Vagina (tissue), 2 donors: Measurements from ENCODE around the gene LCLAT1. TPM values are rescaled to one million over a fixed set of nuclear protein-coding genes. Genes with fewer than 3 reads are reported as not detected.

Experiments
- DNase-seq, 2 donors: peaks; one replicate each; pipeline ENCODE4 v3.0.0-alpha.2; 2017; ENCODE audit errors: extremely low spot score in 2 of 2
- H3K27ac ChIP-seq: fragments of 200-600 bp; sonication (generic); one replicate; pipeline ENCODE4 v1.5.1; 2019
- H3K27me3 ChIP-seq: fragments of 200-600 bp; sonication (generic); one replicate; pipeline ENCODE4 v1.5.1; 2019
- H3K36me3 ChIP-seq, 2 donors: fragments of 200-600 bp; sonication (generic); one replicate each; pipeline ENCODE4 v1.5.1; 2017 to 2019
- H3K4me1 ChIP-seq: fragments of 200-600 bp; sonication (generic); one replicate; pipeline ENCODE4 v1.5.1; 2019
- H3K4me3 ChIP-seq, 2 donors: fragments of 200-600 bp; sonication (generic); 1 replicate in 1 of 2; 2 replicates in 1 of 2; pipeline ENCODE4 v1.5.1; 2016 to 2019
- H3K9me3 ChIP-seq: fragments of 200-600 bp; sonication (generic); one replicate; pipeline ENCODE4 v1.5.1; 2019
- POLR2A ChIP-seq, 2 donors: fragments of 450-650 bp; IDR thresholded peaks; one replicate each; pipeline ENCODE4 v1.6.1; 2017; ENCODE audit warnings: antibody characterized with exemption in 2 of 2, mild to moderate bottlenecking in 2 of 2, moderate library complexity in 2 of 2
- POLR2AphosphoS5 ChIP-seq, 2 donors: sonication (generic); formaldehyde crosslinking; IDR thresholded peaks; one replicate each; pipeline ENCODE4 v1.9.0; 2017; ENCODE audit warnings: antibody characterized with exemption in 2 of 2, mild to moderate bottlenecking in 2 of 2, low read depth in 1 of 2; ENCODE audit not compliant: insufficient read depth in 1 of 2
- intact Hi-C: fragments of 100-400 bp; cut with DNase I; formaldehyde crosslinking; loops from one replicate; pipeline ENCODE4 v1.15.1; 2023
- total RNA-seq: library from RNA; depleted of rRNA; stranded (reverse); fragments of >200 nt; gene quantifications from one replicate; pipeline ENCODE4 v1.2.3, GENCODE V29; 2016
- TF ChIP-seq, protein P1 (sequence below), 3 experiments: fragments of 450-650 bp in 2 of 3; fragments of 200-600 bp in 1 of 3; sonication (generic) in 1 of 3; IDR thresholded peaks; one replicate each; pipeline ENCODE4 v1.5.1; 2017 to 2019; ENCODE audit warnings: antibody characterized with exemption in 3 of 3, mild to moderate bottlenecking in 2 of 3, moderate library complexity in 2 of 3

The LCLAT1 gene
- total RNA-seq, 1 donor from 2014 or later = 19.6 TPM

DNA sequence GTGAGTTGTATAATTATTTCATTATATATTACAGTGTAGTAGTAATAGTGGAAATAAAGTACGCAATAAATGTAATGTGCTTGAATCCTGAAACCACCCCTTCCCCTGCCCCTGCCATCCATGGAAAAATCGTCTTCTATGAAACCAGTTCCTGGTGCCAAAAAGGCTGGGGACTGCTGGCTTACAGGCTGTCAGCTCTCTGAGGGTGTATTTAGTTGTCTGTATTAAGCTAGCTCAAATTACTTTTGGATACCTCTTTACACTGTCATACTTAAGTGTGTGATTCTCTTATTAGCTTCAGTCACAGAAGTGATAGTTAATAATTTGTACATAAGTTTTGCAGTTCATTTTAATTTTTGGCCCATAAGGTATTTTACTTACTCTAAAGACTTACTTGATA lies 29.6 kb downstream of the LCLAT1 start:
- intact Hi-C loops = no loop called here
- TF ChIP-seq, protein P1, sequence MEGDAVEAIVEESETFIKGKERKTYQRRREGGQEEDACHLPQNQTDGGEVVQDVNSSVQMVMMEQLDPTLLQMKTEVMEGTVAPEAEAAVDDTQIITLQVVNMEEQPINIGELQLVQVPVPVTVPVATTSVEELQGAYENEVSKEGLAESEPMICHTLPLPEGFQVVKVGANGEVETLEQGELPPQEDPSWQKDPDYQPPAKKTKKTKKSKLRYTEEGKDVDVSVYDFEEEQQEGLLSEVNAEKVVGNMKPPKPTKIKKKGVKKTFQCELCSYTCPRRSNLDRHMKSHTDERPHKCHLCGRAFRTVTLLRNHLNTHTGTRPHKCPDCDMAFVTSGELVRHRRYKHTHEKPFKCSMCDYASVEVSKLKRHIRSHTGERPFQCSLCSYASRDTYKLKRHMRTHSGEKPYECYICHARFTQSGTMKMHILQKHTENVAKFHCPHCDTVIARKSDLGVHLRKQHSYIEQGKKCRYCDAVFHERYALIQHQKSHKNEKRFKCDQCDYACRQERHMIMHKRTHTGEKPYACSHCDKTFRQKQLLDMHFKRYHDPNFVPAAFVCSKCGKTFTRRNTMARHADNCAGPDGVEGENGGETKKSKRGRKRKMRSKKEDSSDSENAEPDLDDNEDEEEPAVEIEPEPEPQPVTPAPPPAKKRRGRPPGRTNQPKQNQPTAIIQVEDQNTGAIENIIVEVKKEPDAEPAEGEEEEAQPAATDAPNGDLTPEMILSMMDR (IDR thresholded peaks at IDR 0.05) = no peak
- no peak for TF ChIP-seq POLR2A (IDR thresholded peaks at IDR 0.05)
- no peak for TF ChIP-seq POLR2AphosphoS5 (IDR thresholded peaks at IDR 0.05; ENCODE audit: insufficient read depth in 1 of 2, low read depth in 1 of 2)
- Histone ChIP-seq H3K27ac (no peak overlapping the region), H3K36me3 (no peaks in the 10 kb centered on the region), H3K9me3 (no peaks in the 10 kb centered on the region), H3K27me3 (no peaks in the 10 kb centered on the region), H3K4me1 (peaks cover 14% of the 10 kb centered on the region), H3K4me3 (no peak overlapping the region)
- DNase-seq = no peak

DNA sequence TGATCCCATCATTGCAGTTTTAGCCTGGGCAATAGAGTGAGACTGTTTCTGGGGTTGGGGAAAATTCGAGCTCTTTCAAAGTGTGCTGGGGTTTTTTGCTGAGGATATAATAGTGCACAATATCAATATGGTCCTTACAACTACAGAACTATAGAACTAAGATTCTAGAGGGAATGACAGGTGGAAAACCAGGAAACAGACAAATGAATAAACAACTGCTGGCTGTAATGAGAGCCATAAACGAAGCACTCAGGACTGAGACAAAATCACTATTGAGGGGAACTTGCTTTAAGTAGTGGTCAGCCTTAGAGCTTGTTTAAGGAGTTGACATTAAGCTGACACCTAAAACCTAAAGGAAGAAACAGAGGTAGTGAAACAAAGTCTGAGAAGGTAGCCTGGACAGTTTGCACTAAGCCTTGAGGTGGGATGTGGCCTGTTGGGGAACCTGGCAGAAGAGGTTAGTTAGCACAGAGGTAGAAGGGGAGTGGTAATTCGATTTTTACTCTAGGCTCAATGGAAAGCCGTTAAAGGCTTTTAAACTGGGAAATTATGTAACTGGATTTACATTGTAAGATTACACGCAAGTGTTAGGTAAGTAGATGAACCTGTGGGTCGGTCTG lies 33.8 kb downstream of the LCLAT1 start:
- H3K4me1 ChIP-seq = no peaks in the 10 kb centered on the region

DNA sequence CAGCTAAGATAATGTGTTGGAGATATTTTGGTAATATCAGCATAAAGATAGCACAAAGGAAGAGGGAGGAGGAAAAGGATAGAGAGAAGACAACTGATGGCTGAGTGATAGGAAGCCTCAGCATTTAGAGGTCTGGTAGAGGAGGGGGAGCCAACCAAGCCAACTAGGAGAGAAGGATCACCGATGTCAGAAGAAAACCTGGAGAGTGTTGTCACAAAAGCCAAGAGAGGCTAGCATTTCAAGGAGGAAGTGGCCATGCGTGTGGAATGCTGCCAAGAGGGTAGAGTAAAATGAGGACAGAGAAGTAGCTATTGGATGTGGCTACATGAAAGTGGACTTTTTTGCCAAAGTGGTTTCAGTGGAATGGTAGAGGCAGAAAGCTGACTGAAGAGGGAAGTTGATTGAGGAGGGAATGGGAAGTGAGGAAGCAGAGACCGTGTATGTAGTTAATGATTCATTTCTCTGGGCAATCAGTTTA lies 34.3 kb downstream of the LCLAT1 start:
- no peaks in the 10 kb centered on the region for H3K36me3 ChIP-seq
- TF ChIP-seq, protein P1 (IDR thresholded peaks at IDR 0.05) = no peak
- TF ChIP-seq POLR2AphosphoS5 (IDR thresholded peaks at IDR 0.05; ENCODE audit: insufficient read depth in 1 of 2, low read depth in 1 of 2) (no peak), POLR2A (IDR thresholded peaks at IDR 0.05) (no peak)
- no peak overlapping the region for H3K27ac ChIP-seq
- DNase-seq = no peak
- no peaks in the 10 kb centered on the region for H3K27me3 ChIP-seq
- no peak overlapping the region for H3K4me3 ChIP-seq
- intact Hi-C loops = no loop called here
- H3K9me3 ChIP-seq = no peaks in the 10 kb centered on the region
- H3K4me1 ChIP-seq = no peaks in the 10 kb centered on the region

More for the DNA sequence above, 33.8 kb downstream of the LCLAT1 start:
- no peaks in the 10 kb centered on the region for H3K27me3 ChIP-seq
- H3K4me3 ChIP-seq = no peak overlapping the region
- TF ChIP-seq, protein P1 (IDR thresholded peaks at IDR 0.05) = no peak
- no peak for TF ChIP-seq POLR2A (IDR thresholded peaks at IDR 0.05)
- H3K27ac ChIP-seq = no peak overlapping the region
- no peaks in the 10 kb centered on the region for H3K36me3 ChIP-seq
- intact Hi-C loops = no loop called here
- no peak for DNase-seq
- H3K9me3 ChIP-seq = no peaks in the 10 kb centered on the region

DNA sequence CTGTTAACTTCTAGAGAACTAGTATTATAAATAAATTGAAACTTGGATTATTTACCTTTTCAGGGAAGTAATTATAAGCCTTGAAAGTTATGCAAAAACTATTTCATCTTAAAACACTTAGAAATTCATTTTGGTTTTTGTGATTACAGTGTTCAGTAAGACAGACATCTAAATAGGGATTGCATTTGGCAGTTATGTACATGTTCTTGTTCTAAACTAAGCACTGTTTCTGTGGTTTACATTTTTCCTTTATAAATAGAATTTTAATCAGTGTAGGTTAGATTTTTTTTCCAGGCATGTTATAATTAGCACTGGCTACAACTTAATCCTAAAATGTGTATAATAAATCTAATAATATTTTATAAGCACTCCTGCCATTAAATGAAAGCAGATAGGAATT lies 35.0 kb downstream of the LCLAT1 start:
- TF ChIP-seq POLR2AphosphoS5 (IDR thresholded peaks at IDR 0.05; ENCODE audit: insufficient read depth in 1 of 2, low read depth in 1 of 2) = no peak
- TF ChIP-seq, protein P1 (IDR thresholded peaks at IDR 0.05) = no peak
- TF ChIP-seq POLR2A (IDR thresholded peaks at IDR 0.05) = no peak
- intact Hi-C loops = no loop called here
- Histone ChIP-seq H3K27me3 (no peaks in the 10 kb centered on the region), H3K4me1 (no peaks in the 10 kb centered on the region), H3K27ac (no peak overlapping the region), H3K4me3 (no peak overlapping the region), H3K36me3 (no peaks in the 10 kb centered on the region), H3K9me3 (no peaks in the 10 kb centered on the region)
- no peak for DNase-seq

DNA sequence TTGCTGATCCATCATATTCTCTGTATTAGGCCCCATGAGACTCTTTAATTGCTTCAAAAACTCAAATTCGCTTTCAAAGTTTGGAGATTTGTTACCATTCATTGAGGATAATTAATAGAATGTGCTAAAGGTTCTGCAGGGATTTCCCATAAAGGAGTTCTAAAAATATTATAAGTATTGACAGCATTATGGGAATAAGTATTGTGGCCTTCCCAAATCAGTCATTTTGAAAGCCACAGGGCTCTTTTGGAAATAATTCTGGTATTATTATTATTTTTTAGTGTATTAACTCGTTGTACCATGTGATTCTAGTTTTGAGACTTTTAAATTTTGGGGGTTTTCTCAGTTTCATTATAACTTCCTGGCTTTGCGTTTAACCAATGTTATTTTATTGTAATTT lies 37.1 kb downstream of the LCLAT1 start:
- Histone ChIP-seq H3K36me3 (no peaks in the 10 kb centered on the region), H3K27ac (no peak overlapping the region), H3K9me3 (no peaks in the 10 kb centered on the region), H3K27me3 (no peaks in the 10 kb centered on the region), H3K4me3 (no peak overlapping the region), H3K4me1 (peaks cover 17% of the 10 kb centered on the region)
- intact Hi-C loops = no loop called here
- no peak for DNase-seq
- TF ChIP-seq POLR2A (IDR thresholded peaks at IDR 0.05) (no peak), POLR2AphosphoS5 (IDR thresholded peaks at IDR 0.05; ENCODE audit: insufficient read depth in 1 of 2, low read depth in 1 of 2) (no peak)
- TF ChIP-seq, protein P1 (IDR thresholded peaks at IDR 0.05) = no peak
